HEK293 (cell line): ENCODE measurements around the gene GCNT2.

Experiments used
- CTCF ChIA-PET: fragments of 350-600 bp; formaldehyde crosslinking; extraction: SDS; loops from one replicate; lab custom pipeline; 2021; ENCODE audit warnings: antibody characterized with exemption; lab: Yijun Ruan, JAX
- POLR2A ChIA-PET: fragments of 300-600 bp; formaldehyde crosslinking; extraction: SDS; loops from one replicate; lab custom pipeline; 2020; ENCODE audit warnings: antibody characterized with exemption, inconsistent platforms; lab: Yijun Ruan, JAX
- H3K27ac ChIP-seq: fragments of 200-500 bp; sonication (Bioruptor generic); 2 replicates; pipeline ENCODE4 v1.5.1; 2014; ENCODE audit warnings: low read depth, low read length, control low read depth, inconsistent platforms; ENCODE audit errors: extremely low read depth
- H3K36me3 ChIP-seq, 2 experiments: fragments of 200-500 bp in 1 of 2; sonication (Bioruptor generic) in 1 of 2; 1 replicate in 1 of 2; 2 replicates in 1 of 2; pipeline ENCODE4 v1.5.1; 2014 to 2017; ENCODE audit warnings: inconsistent platforms in 2 of 2, low read length in 2 of 2; ENCODE audit not compliant: control insufficient read depth in 2 of 2, insufficient read depth in 1 of 2
- H3K4me1 ChIP-seq: fragments of 200-500 bp; sonication (Bioruptor generic); 2 replicates; pipeline ENCODE4 v1.5.1; 2014; ENCODE audit warnings: mild to moderate bottlenecking, low read length, inconsistent platforms; ENCODE audit not compliant: control insufficient read depth, insufficient read depth
- H3K4me3 ChIP-seq: 2 replicates; pipeline ENCODE4 v1.5.1; 2011; ENCODE audit warnings: low read depth, mild to moderate bottlenecking, control low read depth, low read length, moderate library complexity
- H3K9me3 ChIP-seq: fragments of 200-500 bp; sonication (Bioruptor generic); 2 replicates; pipeline ENCODE4 v1.5.1; 2014; ENCODE audit warnings: low read depth, low read length, inconsistent platforms; ENCODE audit not compliant: control insufficient read depth, insufficient read depth
- BCL11A ChIP-seq: fragments of 450-650 bp; formaldehyde crosslinking; IDR thresholded peaks from 2 replicates; pipeline ENCODE4 v1.5.1; 2016; ENCODE audit warnings: low read depth, missing biosample characterization, missing genetic modification characterization
- KLF8 ChIP-seq: fragments of 450-650 bp; formaldehyde crosslinking; IDR thresholded peaks from 2 replicates; pipeline ENCODE4 v1.5.1; 2016; ENCODE audit warnings: missing biosample characterization, missing genetic modification characterization
- OVOL3 ChIP-seq: fragments of 450-650 bp; formaldehyde crosslinking; IDR thresholded peaks from 2 replicates; pipeline ENCODE4 v1.5.1; 2016; ENCODE audit warnings: missing biosample characterization, missing genetic modification characterization
- REPIN1 ChIP-seq: fragments of 450-650 bp; formaldehyde crosslinking; IDR thresholded peaks from 2 replicates; pipeline ENCODE4 v1.5.1; 2017; ENCODE audit warnings: missing biosample characterization, missing genetic modification characterization, low read depth
- SP3 ChIP-seq: fragments of 450-650 bp; formaldehyde crosslinking; IDR thresholded peaks from 2 replicates; pipeline ENCODE4 v1.5.1; 2016; ENCODE audit warnings: missing biosample characterization, missing genetic modification characterization
- WT1 ChIP-seq: fragments of 450-650 bp; formaldehyde crosslinking; IDR thresholded peaks from 2 replicates; pipeline ENCODE4 v1.5.1; 2016; ENCODE audit warnings: missing biosample characterization, missing genetic modification characterization
- ZBTB1 ChIP-seq: fragments of 450-650 bp; formaldehyde crosslinking; IDR thresholded peaks from 2 replicates; pipeline ENCODE4 v1.5.1; 2016; ENCODE audit warnings: missing biosample characterization, missing genetic modification characterization
- ZBTB8A ChIP-seq: fragments of 450-650 bp; formaldehyde crosslinking; IDR thresholded peaks from 2 replicates; pipeline ENCODE4 v1.5.1; 2016; ENCODE audit warnings: missing biosample characterization, missing genetic modification characterization
- ZFHX2 ChIP-seq: fragments of 450-650 bp; formaldehyde crosslinking; conservative IDR thresholded peaks from 2 replicates; pipeline ENCODE4 v1.5.1; 2016; ENCODE audit warnings: missing biosample characterization, missing genetic modification characterization
- ZFP41 ChIP-seq: fragments of 450-650 bp; formaldehyde crosslinking; IDR thresholded peaks from 2 replicates; pipeline ENCODE4 v1.5.1; 2016; ENCODE audit warnings: missing biosample characterization, missing genetic modification characterization, borderline replicate concordance
- ZNF146 ChIP-seq: fragments of 450-650 bp; formaldehyde crosslinking; IDR thresholded peaks from 2 replicates; pipeline ENCODE4 v1.5.1; 2016; ENCODE audit warnings: missing biosample characterization, missing genetic modification characterization
- ZNF169 ChIP-seq: fragments of 450-650 bp; formaldehyde crosslinking; IDR thresholded peaks from 2 replicates; pipeline ENCODE4 v1.5.1; 2016; ENCODE audit warnings: missing biosample characterization, missing genetic modification characterization
- ZNF184 ChIP-seq: fragments of 450-650 bp; IDR thresholded peaks from 2 replicates; pipeline ENCODE4 v1.5.1; 2018; ENCODE audit warnings: missing biosample characterization, mild to moderate bottlenecking, missing genetic modification characterization
- ZNF221 ChIP-seq: fragments of 450-650 bp; formaldehyde crosslinking; IDR thresholded peaks from 2 replicates; pipeline ENCODE4 v1.5.1; 2017; ENCODE audit warnings: missing biosample characterization, missing genetic modification characterization, borderline replicate concordance
- ZNF311 ChIP-seq: fragments of 450-650 bp; formaldehyde crosslinking; IDR thresholded peaks from 2 replicates; pipeline ENCODE4 v1.5.1; 2017; ENCODE audit warnings: missing biosample characterization, missing genetic modification characterization, borderline replicate concordance
- ZNF366 ChIP-seq: fragments of 450-650 bp; formaldehyde crosslinking; conservative IDR thresholded peaks from 2 replicates; pipeline ENCODE4 v1.5.1; 2016; ENCODE audit warnings: missing biosample characterization, missing genetic modification characterization
- ZNF37A ChIP-seq: fragments of 450-650 bp; IDR thresholded peaks from 2 replicates; pipeline ENCODE4 v1.5.1; 2018; ENCODE audit warnings: missing biosample characterization, missing genetic modification characterization
- ZNF658 ChIP-seq: fragments of 450-650 bp; formaldehyde crosslinking; IDR thresholded peaks from 2 replicates; pipeline ENCODE4; 2016; ENCODE audit warnings: missing biosample characterization, missing genetic modification characterization
- ZNF777 ChIP-seq: fragments of 450-650 bp; formaldehyde crosslinking; IDR thresholded peaks from 2 replicates; pipeline ENCODE4 v1.5.1; 2017; ENCODE audit warnings: missing biosample characterization, missing genetic modification characterization, borderline replicate concordance
- ZNF837 ChIP-seq: fragments of 450-650 bp; formaldehyde crosslinking; IDR thresholded peaks from 2 replicates; pipeline ENCODE4 v1.5.1; 2016; ENCODE audit warnings: missing biosample characterization, missing genetic modification characterization
- TF ChIP-seq, protein P1 (sequence below): fragments of 450-650 bp; formaldehyde crosslinking; IDR thresholded peaks from 2 replicates; pipeline ENCODE4 v1.5.1; 2016; ENCODE audit warnings: missing biosample characterization, missing genetic modification characterization
- TF ChIP-seq, protein P2 (sequence below): fragments of 450-650 bp; formaldehyde crosslinking; IDR thresholded peaks from 2 replicates; pipeline ENCODE4 v1.5.1; 2017; ENCODE audit warnings: missing biosample characterization, missing genetic modification characterization
- TF ChIP-seq, protein P3 (sequence below): fragments of 450-650 bp; formaldehyde crosslinking; IDR thresholded peaks from 2 replicates; pipeline ENCODE4 v1.5.1; 2017; ENCODE audit warnings: missing biosample characterization, missing genetic modification characterization
- TF ChIP-seq, protein P4 (sequence below): fragments of 450-650 bp; formaldehyde crosslinking; IDR thresholded peaks from 2 replicates; pipeline ENCODE4 v1.5.1; 2016; ENCODE audit warnings: missing biosample characterization, missing genetic modification characterization
- TF ChIP-seq, protein P5 (sequence below): fragments of 450-650 bp; formaldehyde crosslinking; IDR thresholded peaks from 2 replicates; pipeline ENCODE4 v1.5.1; 2016; ENCODE audit warnings: missing biosample characterization, missing genetic modification characterization
- TF ChIP-seq, protein P6 (sequence below): fragments of 450-650 bp; formaldehyde crosslinking; IDR thresholded peaks from 2 replicates; pipeline ENCODE4 v1.5.1; 2017; ENCODE audit warnings: missing biosample characterization, missing genetic modification characterization
- TF ChIP-seq, protein P7 (sequence below): fragments of 450-650 bp; formaldehyde crosslinking; IDR thresholded peaks from 2 replicates; pipeline ENCODE4 v1.5.1; 2016; ENCODE audit warnings: missing biosample characterization, missing genetic modification characterization

The GCNT2 gene

GRCh38 chr6:10542213-10542612, 21.1 kb downstream of the GCNT2 start (continued):
- TF ChIP-seq, protein P1, sequence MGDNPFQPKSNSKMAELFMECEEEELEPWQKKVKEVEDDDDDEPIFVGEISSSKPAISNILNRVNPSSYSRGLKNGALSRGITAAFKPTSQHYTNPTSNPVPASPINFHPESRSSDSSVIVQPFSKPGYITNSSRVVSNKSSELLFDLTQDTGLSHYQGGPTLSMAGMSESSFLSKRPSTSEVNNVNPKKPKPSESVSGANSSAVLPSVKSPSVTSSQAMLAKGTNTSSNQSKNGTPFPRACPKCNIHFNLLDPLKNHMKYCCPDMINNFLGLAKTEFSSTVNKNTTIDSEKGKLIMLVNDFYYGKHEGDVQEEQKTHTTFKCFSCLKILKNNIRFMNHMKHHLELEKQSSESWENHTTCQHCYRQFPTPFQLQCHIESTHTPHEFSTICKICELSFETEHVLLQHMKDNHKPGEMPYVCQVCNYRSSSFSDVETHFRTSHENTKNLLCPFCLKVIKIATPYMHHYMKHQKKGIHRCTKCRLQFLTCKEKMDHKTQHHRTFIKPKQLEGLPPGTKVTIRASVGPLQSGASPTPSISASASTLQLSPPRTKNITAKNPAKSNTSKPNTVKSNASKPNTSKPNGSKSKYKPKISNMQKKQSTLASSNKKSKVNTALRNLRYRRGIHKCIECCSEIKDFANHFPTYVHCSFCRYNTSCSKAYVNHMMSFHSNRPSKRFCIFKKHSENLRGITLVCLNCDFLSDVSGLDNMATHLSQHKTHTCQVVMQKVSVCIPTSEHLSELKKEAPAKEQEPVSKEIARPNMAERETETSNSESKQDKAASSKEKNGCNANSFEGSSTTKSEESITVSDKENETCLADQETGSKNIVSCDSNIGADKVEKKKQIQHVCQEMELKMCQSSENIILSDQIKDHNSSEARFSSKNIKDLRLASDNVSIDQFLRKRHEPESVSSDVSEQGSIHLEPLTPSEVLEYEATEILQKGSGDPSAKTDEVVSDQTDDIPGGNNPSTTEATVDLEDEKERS (tag by site-specific recombination): no peak
- TF ChIP-seq ZFHX2 (tag by site-specific recombination) (no peak), ZNF658 (tag by site-specific recombination) (no peak), ZNF837 (tag by site-specific recombination) (no peak), ZBTB8A (tag by site-specific recombination) (0 out of 2 replicates have a peak, but pooled peaks have one; percentile 30), SP3 (tag by site-specific recombination) (no peak), ZFP41 (tag by site-specific recombination) (no peak), ZNF311 (tag by site-specific recombination) (no peak), ZNF366 (no peak), OVOL3 (peak; percentile 83), WT1 (tag by site-specific recombination) (peak; percentile 48; the same call in 1 of the 2 replicates)
- TF ChIP-seq, protein P2, sequence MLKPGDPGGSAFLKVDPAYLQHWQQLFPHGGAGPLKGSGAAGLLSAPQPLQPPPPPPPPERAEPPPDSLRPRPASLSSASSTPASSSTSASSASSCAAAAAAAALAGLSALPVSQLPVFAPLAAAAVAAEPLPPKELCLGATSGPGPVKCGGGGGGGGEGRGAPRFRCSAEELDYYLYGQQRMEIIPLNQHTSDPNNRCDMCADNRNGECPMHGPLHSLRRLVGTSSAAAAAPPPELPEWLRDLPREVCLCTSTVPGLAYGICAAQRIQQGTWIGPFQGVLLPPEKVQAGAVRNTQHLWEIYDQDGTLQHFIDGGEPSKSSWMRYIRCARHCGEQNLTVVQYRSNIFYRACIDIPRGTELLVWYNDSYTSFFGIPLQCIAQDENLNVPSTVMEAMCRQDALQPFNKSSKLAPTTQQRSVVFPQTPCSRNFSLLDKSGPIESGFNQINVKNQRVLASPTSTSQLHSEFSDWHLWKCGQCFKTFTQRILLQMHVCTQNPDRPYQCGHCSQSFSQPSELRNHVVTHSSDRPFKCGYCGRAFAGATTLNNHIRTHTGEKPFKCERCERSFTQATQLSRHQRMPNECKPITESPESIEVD (tag by site-specific recombination): peak; percentile 56
- TF ChIP-seq, all 188 proteins: peak for 5

DNA sequence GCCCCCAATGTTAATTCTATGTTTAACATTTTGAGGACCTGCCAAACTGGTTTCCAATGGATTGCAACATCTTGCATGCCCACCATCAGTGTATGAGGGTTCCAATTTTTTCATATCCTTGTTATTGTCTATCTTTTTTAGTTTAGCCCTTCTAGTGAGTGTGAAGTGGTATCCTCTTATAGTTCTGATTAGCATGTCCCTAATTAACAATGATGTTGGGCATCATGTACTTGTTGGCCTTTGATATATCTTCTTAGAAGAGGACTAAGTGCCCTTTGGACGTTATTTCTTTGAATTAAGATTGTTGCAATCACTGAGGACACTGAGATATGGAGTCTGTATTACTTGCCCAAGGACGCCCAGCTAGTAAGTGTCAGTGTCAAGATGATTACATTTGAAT, 22.3 kb downstream of the GCNT2 start:
- Histone ChIP-seq H3K27ac (no peak overlapping the region), H3K4me1 (no peaks in the 10 kb centered on the region), H3K4me3 (no peak overlapping the region), H3K36me3 (peaks cover 0 to 4% of the 10 kb centered on the region in 2 experiments; a peak in 1 of 3 replicates), H3K9me3 (no peaks in the 10 kb centered on the region)
- POLR2A ChIA-PET: no interaction called here
- CTCF ChIA-PET: no interaction called here
- TF ChIP-seq, protein P3, sequence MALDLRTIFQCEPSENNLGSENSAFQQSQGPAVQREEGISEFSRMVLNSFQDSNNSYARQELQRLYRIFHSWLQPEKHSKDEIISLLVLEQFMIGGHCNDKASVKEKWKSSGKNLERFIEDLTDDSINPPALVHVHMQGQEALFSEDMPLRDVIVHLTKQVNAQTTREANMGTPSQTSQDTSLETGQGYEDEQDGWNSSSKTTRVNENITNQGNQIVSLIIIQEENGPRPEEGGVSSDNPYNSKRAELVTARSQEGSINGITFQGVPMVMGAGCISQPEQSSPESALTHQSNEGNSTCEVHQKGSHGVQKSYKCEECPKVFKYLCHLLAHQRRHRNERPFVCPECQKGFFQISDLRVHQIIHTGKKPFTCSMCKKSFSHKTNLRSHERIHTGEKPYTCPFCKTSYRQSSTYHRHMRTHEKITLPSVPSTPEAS (tag by site-specific recombination): no peak
- TF ChIP-seq ZNF37A: no peak
- TF ChIP-seq KLF8 (tag by site-specific recombination): no peak
- no peak for TF ChIP-seq ZNF146
- no peak for TF ChIP-seq ZBTB1 (tag by site-specific recombination)
- TF ChIP-seq, protein P4, sequence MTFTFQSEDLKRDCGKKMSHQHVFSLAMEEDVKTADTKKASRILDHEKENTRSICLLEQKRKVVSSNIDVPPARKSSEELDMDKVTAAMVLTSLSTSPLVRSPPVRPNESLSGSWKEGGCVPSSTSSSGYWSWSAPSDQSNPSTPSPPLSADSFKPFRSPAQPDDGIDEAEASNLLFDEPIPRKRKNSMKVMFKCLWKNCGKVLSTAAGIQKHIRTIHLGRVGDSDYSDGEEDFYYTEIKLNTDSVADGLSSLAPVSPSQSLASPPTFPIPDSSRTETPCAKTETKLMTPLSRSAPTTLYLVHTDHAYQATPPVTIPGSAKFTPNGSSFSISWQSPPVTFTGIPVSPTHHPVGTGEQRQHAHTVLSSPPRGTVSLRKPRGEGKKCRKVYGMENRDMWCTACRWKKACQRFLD (tag by site-specific recombination): no peak
- no peak for TF ChIP-seq ZNF221
- TF ChIP-seq, protein P5, sequence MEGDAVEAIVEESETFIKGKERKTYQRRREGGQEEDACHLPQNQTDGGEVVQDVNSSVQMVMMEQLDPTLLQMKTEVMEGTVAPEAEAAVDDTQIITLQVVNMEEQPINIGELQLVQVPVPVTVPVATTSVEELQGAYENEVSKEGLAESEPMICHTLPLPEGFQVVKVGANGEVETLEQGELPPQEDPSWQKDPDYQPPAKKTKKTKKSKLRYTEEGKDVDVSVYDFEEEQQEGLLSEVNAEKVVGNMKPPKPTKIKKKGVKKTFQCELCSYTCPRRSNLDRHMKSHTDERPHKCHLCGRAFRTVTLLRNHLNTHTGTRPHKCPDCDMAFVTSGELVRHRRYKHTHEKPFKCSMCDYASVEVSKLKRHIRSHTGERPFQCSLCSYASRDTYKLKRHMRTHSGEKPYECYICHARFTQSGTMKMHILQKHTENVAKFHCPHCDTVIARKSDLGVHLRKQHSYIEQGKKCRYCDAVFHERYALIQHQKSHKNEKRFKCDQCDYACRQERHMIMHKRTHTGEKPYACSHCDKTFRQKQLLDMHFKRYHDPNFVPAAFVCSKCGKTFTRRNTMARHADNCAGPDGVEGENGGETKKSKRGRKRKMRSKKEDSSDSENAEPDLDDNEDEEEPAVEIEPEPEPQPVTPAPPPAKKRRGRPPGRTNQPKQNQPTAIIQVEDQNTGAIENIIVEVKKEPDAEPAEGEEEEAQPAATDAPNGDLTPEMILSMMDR (tag by site-specific recombination): no peak
- TF ChIP-seq, protein P6, sequence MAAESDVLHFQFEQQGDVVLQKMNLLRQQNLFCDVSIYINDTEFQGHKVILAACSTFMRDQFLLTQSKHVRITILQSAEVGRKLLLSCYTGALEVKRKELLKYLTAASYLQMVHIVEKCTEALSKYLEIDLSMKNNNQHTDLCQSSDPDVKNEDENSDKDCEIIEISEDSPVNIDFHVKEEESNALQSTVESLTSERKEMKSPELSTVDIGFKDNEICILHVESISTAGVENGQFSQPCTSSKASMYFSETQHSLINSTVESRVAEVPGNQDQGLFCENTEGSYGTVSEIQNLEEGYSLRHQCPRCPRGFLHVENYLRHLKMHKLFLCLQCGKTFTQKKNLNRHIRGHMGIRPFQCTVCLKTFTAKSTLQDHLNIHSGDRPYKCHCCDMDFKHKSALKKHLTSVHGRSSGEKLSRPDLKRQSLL: no peak
- no peak for TF ChIP-seq ZNF184 (tag by site-specific recombination)
- no peak for TF ChIP-seq ZNF777 (tag by site-specific recombination)
- TF ChIP-seq ZNF169: no peak
- TF ChIP-seq, protein P7, sequence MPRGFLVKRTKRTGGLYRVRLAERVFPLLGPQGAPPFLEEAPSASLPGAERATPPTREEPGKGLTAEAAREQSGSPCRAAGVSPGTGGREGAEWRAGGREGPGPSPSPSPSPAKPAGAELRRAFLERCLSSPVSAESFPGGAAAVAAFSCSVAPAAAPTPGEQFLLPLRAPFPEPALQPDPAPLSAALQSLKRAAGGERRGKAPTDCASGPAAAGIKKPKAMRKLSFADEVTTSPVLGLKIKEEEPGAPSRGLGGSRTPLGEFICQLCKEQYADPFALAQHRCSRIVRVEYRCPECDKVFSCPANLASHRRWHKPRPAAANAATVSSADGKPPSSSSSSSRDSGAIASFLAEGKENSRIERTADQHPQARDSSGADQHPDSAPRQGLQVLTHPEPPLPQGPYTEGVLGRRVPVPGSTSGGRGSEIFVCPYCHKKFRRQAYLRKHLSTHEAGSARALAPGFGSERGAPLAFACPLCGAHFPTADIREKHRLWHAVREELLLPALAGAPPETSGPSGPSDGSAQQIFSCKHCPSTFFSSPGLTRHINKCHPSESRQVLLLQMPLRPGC: no peak
- no peak for TF ChIP-seq BCL11A (tag by site-specific recombination)
- no peak for TF ChIP-seq REPIN1 (tag by site-specific recombination)
- TF ChIP-seq SP3 (tag by site-specific recombination): no peak
